ENCODE results near the gene ACOT2. TPM values are rescaled to one million over a fixed set of nuclear protein-coding genes. Genes with fewer than 3 reads are reported as not detected.
A peak's percentile ranks its signal among the peaks of the same experiment; 100 is the strongest.

The ACOT2 gene
- total and polyA plus RNA-seq, 4 donors: 19.4 to 36.9 (median 24.3) TPM

DNA sequence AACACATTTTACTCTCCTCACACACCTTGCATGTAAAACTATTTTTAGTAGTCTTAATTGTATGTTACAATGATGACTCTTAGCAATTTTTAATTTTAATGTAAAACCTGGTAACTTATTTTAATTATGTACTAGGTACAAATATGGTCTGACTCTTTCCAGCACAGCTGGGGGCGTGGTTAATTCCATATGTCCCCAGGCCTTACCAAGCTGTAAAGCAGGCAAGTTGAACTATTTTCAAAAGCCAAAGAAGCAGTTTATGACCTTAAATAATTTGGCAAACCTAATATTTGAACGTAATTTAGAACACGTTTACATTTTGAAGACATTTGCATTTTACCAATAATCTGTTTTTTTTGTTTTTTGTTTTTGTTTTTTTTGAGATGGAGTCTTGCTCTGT lies 34.0 kb downstream of the ACOT2 start:
- 80 to 85% methylated on average over 3 of the region's 3 CpGs for whole genome bisulfite sequencing, 2 donors
- H3K4me1 ChIP-seq (ENCODE audit: control insufficient read depth in 1 of 2, insufficient read depth in 2 of 2, low read length in 2 of 2): no peaks in the 10 kb centered on the region
- no peaks in the 10 kb centered on the region for H3K36me3 ChIP-seq (ENCODE audit: control insufficient read depth in 1 of 2, insufficient read depth in 2 of 2, low read length in 1 of 2)
- no peak for DNase-seq
- ATAC-seq (ENCODE audit: low FRiP score): no peak
- intact Hi-C loops (cut with DNase I): no loop called here
- H3K27me3 ChIP-seq (ENCODE audit: control insufficient read depth in 1 of 2, insufficient read depth in 2 of 2, low read length in 1 of 2): no peaks in the 10 kb centered on the region
- no peaks in the 10 kb centered on the region for H3K9me3 ChIP-seq (ENCODE audit: control insufficient read depth, low read length)
- H3K27ac ChIP-seq (ENCODE audit: low read depth in 1 of 2, low read length in 2 of 2): no peak overlapping the region
- H3K4me3 ChIP-seq (ENCODE audit: low read length in 2 of 2): no peak overlapping the region

DNA sequence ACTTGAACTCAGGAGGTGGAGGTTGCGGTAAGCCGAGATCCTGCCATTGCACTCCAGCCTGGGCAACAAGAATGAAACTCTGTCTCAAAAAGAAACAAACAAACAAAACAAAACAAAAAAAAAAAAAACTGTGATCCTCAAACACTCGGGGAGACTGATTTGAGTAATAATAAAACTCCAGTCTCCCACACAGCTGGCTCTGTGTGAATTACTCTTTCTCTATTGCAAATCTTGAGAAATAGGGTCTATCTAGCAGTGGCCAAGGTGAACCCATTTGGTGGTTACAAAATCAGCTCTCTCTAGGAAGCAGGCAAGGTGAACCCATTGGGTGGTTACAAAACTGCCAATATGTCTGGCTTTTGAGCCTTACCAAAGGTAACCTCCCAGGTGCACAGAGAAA lies 37.3 kb downstream of the ACOT2 start:
- no peak for ATAC-seq (ENCODE audit: low FRiP score)
- no peaks in the 10 kb centered on the region for H3K4me1 ChIP-seq (ENCODE audit: control insufficient read depth in 1 of 2, insufficient read depth in 2 of 2, low read length in 2 of 2)
- WGBS, 2 donors: 94 to 98% methylated on average over 3 of the region's 3 CpGs
- H3K4me3 ChIP-seq (ENCODE audit: low read length in 2 of 2): no peak overlapping the region
- H3K27ac ChIP-seq (ENCODE audit: low read depth in 1 of 2, low read length in 2 of 2): no peak overlapping the region
- H3K36me3 ChIP-seq (ENCODE audit: control insufficient read depth in 1 of 2, insufficient read depth in 2 of 2, low read length in 1 of 2): no peaks in the 10 kb centered on the region
- intact Hi-C loops (cut with DNase I): no loop called here
- DNase-seq: no peak
- no peaks in the 10 kb centered on the region for H3K9me3 ChIP-seq (ENCODE audit: control insufficient read depth, low read length)
- no peaks in the 10 kb centered on the region for H3K27me3 ChIP-seq (ENCODE audit: control insufficient read depth in 1 of 2, insufficient read depth in 2 of 2, low read length in 1 of 2)

DNA sequence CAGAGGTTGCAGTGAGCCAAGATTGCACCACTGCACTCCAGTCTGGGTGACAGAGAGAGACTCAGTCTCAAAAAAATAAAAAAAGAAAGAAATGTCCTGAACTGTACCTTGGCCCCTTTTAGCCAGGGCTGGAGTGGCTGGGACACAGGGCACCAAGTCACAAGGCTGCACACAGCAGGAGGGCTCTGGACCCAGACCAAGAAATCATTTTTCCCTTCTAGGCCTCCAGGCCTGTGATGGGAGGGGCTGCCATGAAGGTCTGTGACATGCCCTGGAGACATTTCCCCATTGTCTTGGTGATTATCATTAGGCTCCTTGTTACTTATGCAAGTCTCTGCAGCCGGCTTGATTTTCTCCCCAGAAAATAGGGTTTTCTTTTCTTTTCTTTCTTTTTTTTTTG lies 38.2 kb downstream of the ACOT2 start:
- no peak overlapping the region for H3K4me3 ChIP-seq (ENCODE audit: low read length in 2 of 2)

DNA sequence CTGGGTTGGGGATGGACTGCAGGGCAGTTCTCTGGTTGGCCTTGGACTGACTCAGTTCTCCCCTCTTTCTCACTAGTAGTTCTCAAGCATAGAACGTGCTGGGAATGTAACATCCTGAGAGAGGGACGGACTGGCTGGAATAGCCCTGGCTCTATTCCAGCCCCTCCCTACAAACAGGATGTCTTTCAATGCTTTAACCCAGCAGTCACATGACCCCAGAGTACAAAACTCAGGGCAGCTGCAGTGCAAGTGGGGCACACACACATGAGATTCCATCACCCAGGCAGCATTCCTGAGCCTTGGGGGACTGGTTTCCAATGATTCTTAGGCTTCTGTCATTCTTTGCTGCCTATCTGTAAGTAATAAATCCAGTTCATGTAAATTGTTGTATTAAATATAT lies 41.7 kb downstream of the ACOT2 start:
- DNase-seq (no peak), ATAC-seq (ENCODE audit: low FRiP score) (no peak)
- Histone ChIP-seq H3K4me3 (ENCODE audit: low read length in 2 of 2) (no peak overlapping the region), H3K27me3 (ENCODE audit: control insufficient read depth in 1 of 2, insufficient read depth in 2 of 2, low read length in 1 of 2) (no peaks in the 10 kb centered on the region), H3K9me3 (ENCODE audit: control insufficient read depth, low read length) (no peaks in the 10 kb centered on the region), H3K36me3 (ENCODE audit: control insufficient read depth in 1 of 2, insufficient read depth in 2 of 2, low read length in 1 of 2) (no peaks in the 10 kb centered on the region), H3K27ac (ENCODE audit: low read depth in 1 of 2, low read length in 2 of 2) (no peak overlapping the region), H3K4me1 (ENCODE audit: control insufficient read depth in 1 of 2, insufficient read depth in 2 of 2, low read length in 2 of 2) (no peaks in the 10 kb centered on the region)
- WGBS, 2 donors: 46 to 82% methylated on average over 2 of the region's 2 CpGs
- intact Hi-C loops (cut with DNase I): loop anchor here in 1 of 2 donors (10.0 kb wide), 1 partner anchor 46 kb away; the partner anchor contains the start of gene ACOT2

More for the DNA sequence above, 38.2 kb downstream of the ACOT2 start:
- intact Hi-C loops (cut with DNase I): no loop called here
- WGBS, 2 donors: 95 to 96% methylated on average over 1 of the region's 1 CpG
- DNase-seq (no peak), ATAC-seq (ENCODE audit: low FRiP score) (no peak)
- no peaks in the 10 kb centered on the region for H3K27me3 ChIP-seq (ENCODE audit: control insufficient read depth in 1 of 2, insufficient read depth in 2 of 2, low read length in 1 of 2)
- H3K4me1 ChIP-seq (ENCODE audit: control insufficient read depth in 1 of 2, insufficient read depth in 2 of 2, low read length in 2 of 2): no peaks in the 10 kb centered on the region
- H3K27ac ChIP-seq (ENCODE audit: low read depth in 1 of 2, low read length in 2 of 2): no peak overlapping the region
- H3K36me3 ChIP-seq (ENCODE audit: control insufficient read depth in 1 of 2, insufficient read depth in 2 of 2, low read length in 1 of 2): no peaks in the 10 kb centered on the region
- no peaks in the 10 kb centered on the region for H3K9me3 ChIP-seq (ENCODE audit: control insufficient read depth, low read length)

DNA sequence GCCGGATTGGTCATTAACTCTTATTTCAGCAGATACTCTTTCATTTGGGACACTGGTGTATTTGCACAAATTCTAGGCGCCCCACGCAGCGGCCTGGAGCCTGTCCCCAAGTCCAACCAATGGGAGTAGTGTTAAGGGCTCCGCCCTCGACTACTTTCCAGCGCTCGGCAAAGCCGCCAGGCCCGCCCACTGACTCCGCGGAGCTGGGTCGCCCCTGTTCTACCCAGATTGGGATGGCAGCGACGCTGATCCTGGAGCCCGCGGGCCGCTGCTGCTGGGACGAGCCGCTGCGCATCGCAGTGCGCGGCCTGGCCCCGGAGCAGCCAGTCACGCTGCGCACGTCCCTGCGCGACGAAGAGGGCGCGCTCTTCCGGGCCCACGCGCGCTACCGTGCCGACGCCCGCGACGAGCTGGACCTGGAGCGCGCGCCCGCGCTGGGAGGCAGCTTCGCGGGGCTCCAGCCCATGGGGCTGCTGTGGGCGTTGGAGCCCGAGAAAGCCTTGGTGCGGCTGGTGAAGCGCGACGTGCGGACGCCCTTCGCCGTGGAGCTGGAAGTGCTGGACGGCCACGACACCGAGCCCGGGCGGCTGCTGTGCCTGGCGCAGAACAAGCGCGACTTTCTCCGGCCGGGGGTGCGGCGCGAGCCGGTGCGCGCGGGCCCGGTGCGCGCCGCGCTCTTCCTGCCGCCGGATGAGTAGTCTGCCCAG lies 43.5 kb downstream of the ACOT2 start, which contains the start of gene ACOT6:
Gene ACOT6, plus strand, starts transcription at position 179 of the 707 bp plus-strand sequence. Its CDS starts 55 bp downstream, at position 234.
- WGBS, 2 donors: 0% methylated on average over 81 to 84 of the region's 84 CpGs
- DNase-seq: peak; percentile 86 to 92

DNA sequence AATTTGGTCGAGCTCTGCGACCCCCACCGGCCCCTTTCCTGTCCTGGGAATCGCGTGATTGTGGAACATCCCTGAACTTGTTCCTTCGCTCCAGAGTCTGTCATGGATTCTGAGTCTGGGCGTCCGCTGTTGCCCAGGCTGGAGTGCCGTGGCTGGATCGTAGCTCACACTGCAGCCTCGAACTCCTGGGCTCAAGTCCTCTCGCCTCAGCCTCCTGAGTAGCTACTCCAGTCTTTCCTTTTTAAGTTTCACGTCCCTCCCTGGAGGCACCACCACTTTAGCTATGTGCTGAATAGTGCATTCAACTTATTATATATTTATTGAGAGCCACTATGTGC lies 44.0 kb downstream of the ACOT2 start:
- Histone ChIP-seq H3K4me1 (ENCODE audit: control insufficient read depth in 1 of 2, insufficient read depth in 2 of 2, low read length in 2 of 2) (no peaks in the 10 kb centered on the region), H3K27ac (ENCODE audit: low read depth in 1 of 2, low read length in 2 of 2) (peak overlapping the region; percentile 16 to 75), H3K4me3 (ENCODE audit: low read length in 2 of 2) (peak overlapping the region; percentile 49 to 74), H3K36me3 (ENCODE audit: control insufficient read depth in 1 of 2, insufficient read depth in 2 of 2, low read length in 1 of 2) (no peaks in the 10 kb centered on the region), H3K9me3 (ENCODE audit: control insufficient read depth, low read length) (no peaks in the 10 kb centered on the region), H3K27me3 (ENCODE audit: control insufficient read depth in 1 of 2, insufficient read depth in 2 of 2, low read length in 1 of 2) (no peaks in the 10 kb centered on the region)
- intact Hi-C loops (cut with DNase I): loop anchor here in 1 of 2 donors (10.0 kb wide), 1 partner anchor 48 kb away; the partner anchor contains the start of gene ACOT2
- ATAC-seq (ENCODE audit: low FRiP score): no peak
- DNase-seq: no peak
- 1% methylated on average over 13 of the region's 13 CpGs for WGBS, 2 donors

More for the DNA sequence above, 43.5 kb downstream of the ACOT2 start, which contains the start of gene ACOT6:
- H3K4me1 ChIP-seq (ENCODE audit: control insufficient read depth in 1 of 2, insufficient read depth in 2 of 2, low read length in 2 of 2): no peaks in the 10 kb centered on the region
- no peaks in the 10 kb centered on the region for H3K9me3 ChIP-seq (ENCODE audit: control insufficient read depth, low read length)
- H3K27ac ChIP-seq (ENCODE audit: low read depth in 1 of 2, low read length in 2 of 2): peak within 1 kb of the TSS; percentile 16 to 75
- H3K4me3 ChIP-seq (ENCODE audit: low read length in 2 of 2): peak within 1 kb of the TSS; percentile 49 to 74
- intact Hi-C loops (cut with DNase I): loop anchor here in 1 of 2 donors (10.0 kb wide), 1 partner anchor 48 kb away; the partner anchor contains the start of gene ACOT2
- no peaks in the 10 kb centered on the region for H3K36me3 ChIP-seq (ENCODE audit: control insufficient read depth in 1 of 2, insufficient read depth in 2 of 2, low read length in 1 of 2)
- no peaks in the 10 kb centered on the region for H3K27me3 ChIP-seq (ENCODE audit: control insufficient read depth in 1 of 2, insufficient read depth in 2 of 2, low read length in 1 of 2)
- peak; percentile 93 for ATAC-seq (ENCODE audit: low FRiP score)

DNA sequence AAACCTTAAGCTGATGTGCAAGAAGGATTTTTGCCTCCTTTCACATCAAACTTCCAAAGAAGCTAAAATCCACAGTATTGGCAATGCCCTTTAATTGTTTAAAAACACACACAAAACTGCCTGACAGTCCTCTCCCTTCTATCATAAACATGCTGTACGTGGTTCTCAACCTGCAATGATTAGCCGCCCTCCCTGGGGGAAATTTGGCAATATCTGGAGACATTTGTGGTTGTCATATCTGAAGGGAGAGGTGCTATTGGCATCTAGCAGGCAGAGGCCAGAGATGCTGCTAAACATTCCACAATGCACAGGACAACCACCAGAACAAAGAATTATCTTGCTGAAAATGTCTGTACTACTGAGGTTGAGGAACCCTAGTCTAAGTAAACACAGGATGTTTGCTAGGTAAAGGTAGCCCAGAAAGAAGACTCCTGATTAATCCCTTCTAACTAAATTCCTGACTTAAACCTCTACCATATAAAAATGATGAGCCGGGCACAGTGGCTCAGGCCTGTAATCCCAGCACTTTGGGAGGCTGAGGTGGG lies 44.5 kb downstream of the ACOT2 start:
- no peak for ATAC-seq (ENCODE audit: low FRiP score)

DNA sequence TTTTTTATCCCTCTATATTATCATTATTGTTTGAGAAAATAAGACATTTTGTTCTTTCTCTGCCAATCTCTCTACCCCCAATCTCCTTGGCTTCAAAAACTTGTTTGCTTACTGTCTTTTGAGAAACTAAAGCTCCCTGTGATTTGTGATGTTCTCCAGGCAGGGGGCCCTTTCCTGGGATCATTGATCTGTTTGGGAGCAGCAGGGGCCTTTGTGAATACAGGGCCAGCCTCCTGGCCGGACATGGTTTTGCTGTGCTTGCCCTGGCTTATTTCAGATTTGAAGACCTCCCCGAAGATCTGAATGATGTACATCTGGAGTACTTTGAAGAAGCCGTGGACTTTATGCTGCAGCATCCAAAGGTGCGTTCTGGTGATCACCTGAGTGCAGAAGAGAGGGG lies 47.8 kb downstream of the ACOT2 start:
- no peaks in the 10 kb centered on the region for H3K27me3 ChIP-seq (ENCODE audit: control insufficient read depth in 1 of 2, insufficient read depth in 2 of 2, low read length in 1 of 2)
- intact Hi-C loops (cut with DNase I): loop anchor here in 1 of 2 donors (10.0 kb wide), 1 partner anchor 52 kb away; the partner anchor contains the start of gene ACOT2
- H3K4me1 ChIP-seq (ENCODE audit: control insufficient read depth in 1 of 2, insufficient read depth in 2 of 2, low read length in 2 of 2): no peaks in the 10 kb centered on the region
- H3K27ac ChIP-seq (ENCODE audit: low read depth in 1 of 2, low read length in 2 of 2): no peak overlapping the region
- no peak overlapping the region for H3K4me3 ChIP-seq (ENCODE audit: low read length in 2 of 2)
- WGBS, 2 donors: 71 to 77% methylated on average over 4 of the region's 4 CpGs
- H3K36me3 ChIP-seq (ENCODE audit: control insufficient read depth in 1 of 2, insufficient read depth in 2 of 2, low read length in 1 of 2): no peaks in the 10 kb centered on the region
- ATAC-seq (ENCODE audit: low FRiP score) (no peak), DNase-seq (no peak)
- no peaks in the 10 kb centered on the region for H3K9me3 ChIP-seq (ENCODE audit: control insufficient read depth, low read length)

More for the DNA sequence above, 44.5 kb downstream of the ACOT2 start:
- WGBS, 2 donors: 82 to 91% methylated on average over 3 of the region's 3 CpGs
- intact Hi-C loops (cut with DNase I): loop anchor here in 1 of 2 donors (10.0 kb wide), 1 partner anchor 49 kb away; the partner anchor contains the start of gene ACOT2
- Histone ChIP-seq H3K4me3 (ENCODE audit: low read length in 2 of 2) (peak overlapping the region in 1 of 2 donors; percentile 74), H3K36me3 (ENCODE audit: control insufficient read depth in 1 of 2, insufficient read depth in 2 of 2, low read length in 1 of 2) (no peaks in the 10 kb centered on the region), H3K9me3 (ENCODE audit: control insufficient read depth, low read length) (no peaks in the 10 kb centered on the region), H3K27me3 (ENCODE audit: control insufficient read depth in 1 of 2, insufficient read depth in 2 of 2, low read length in 1 of 2) (no peaks in the 10 kb centered on the region), H3K27ac (ENCODE audit: low read depth in 1 of 2, low read length in 2 of 2) (no peak overlapping the region), H3K4me1 (ENCODE audit: control insufficient read depth in 1 of 2, insufficient read depth in 2 of 2, low read length in 2 of 2) (no peaks in the 10 kb centered on the region)
- DNase-seq: no peak

Data from aorta (tissue), 5 donors.